Measurements from ENCODE around the gene HOXB13. TPM values are rescaled to one million over a fixed set of nuclear protein-coding genes. Genes with fewer than 3 reads are reported as not detected.
"Not testable (repeated sequence)": the region's sequence is repeated elsewhere in the genome, so short reads cannot be mapped to it uniquely, and the experiment has no call there.

The HOXB13 gene
- total RNA-seq, 1 donor from 2014 or later: not detected

GRCh38 chr17:48719642-48720265, 8.8 kb downstream of the HOXB13 start:
- intact Hi-C loops (cut with DNase I): no loop called here
- H3K27me3 ChIP-seq (ENCODE audit: low read depth): peaks cover 100% of the 10 kb centered on the region

GRCh38 chr17:48718761-48719641, 9.5 kb downstream of the HOXB13 start:
- Histone ChIP-seq H3K4me3 (no peak overlapping the region), H3K27me3 (ENCODE audit: low read depth) (peaks cover 100% of the 10 kb centered on the region), H3K27ac (no peak overlapping the region), H3K9me3 (no peaks in the 10 kb centered on the region), H3K4me1 (peaks cover 26% of the 10 kb centered on the region), H3K36me3 (no peaks in the 10 kb centered on the region)
- intact Hi-C loops (cut with DNase I): no loop called here
- no peak for TF ChIP-seq CTCF (IDR thresholded peaks at IDR 0.05)
- DNase-seq: no peak
- ATAC-seq: peak in 1 of 2 donors; percentile 26

More at GRCh38 chr17:48719642-48720265, 8.8 kb downstream of the HOXB13 start:
- peaks cover 33% of the 10 kb centered on the region for H3K4me1 ChIP-seq
- ATAC-seq: no peak
- H3K36me3 ChIP-seq: no peaks in the 10 kb centered on the region
- no peak for TF ChIP-seq CTCF (IDR thresholded peaks at IDR 0.05)
- no peak overlapping the region for H3K27ac ChIP-seq
- no peaks in the 10 kb centered on the region for H3K9me3 ChIP-seq
- DNase-seq: no peak
- no peak overlapping the region for H3K4me3 ChIP-seq

GRCh38 chr17:48718227-48718760, 10.3 kb downstream of the HOXB13 start:
- no peak overlapping the region for H3K4me3 ChIP-seq
- peaks cover 18% of the 10 kb centered on the region for H3K4me1 ChIP-seq
- no peak for TF ChIP-seq CTCF (IDR thresholded peaks at IDR 0.05)
- DNase-seq (no peak), ATAC-seq (no peak)
- H3K9me3 ChIP-seq: no peaks in the 10 kb centered on the region
- peaks cover 100% of the 10 kb centered on the region for H3K27me3 ChIP-seq (ENCODE audit: low read depth)
- intact Hi-C loops (cut with DNase I): no loop called here
- no peak overlapping the region for H3K27ac ChIP-seq
- H3K36me3 ChIP-seq: no peaks in the 10 kb centered on the region

GRCh38 chr17:48717367-48718226, 11.0 kb downstream of the HOXB13 start:
- Histone ChIP-seq H3K9me3 (no peaks in the 10 kb centered on the region), H3K27me3 (ENCODE audit: low read depth) (peaks cover 100% of the 10 kb centered on the region), H3K36me3 (no peaks in the 10 kb centered on the region), H3K4me3 (no peak overlapping the region), H3K4me1 (peaks cover 14% of the 10 kb centered on the region), H3K27ac (no peak overlapping the region)
- DNase-seq (no peak), ATAC-seq (no peak)
- intact Hi-C loops (cut with DNase I): no loop called here
- no peak for TF ChIP-seq CTCF (IDR thresholded peaks at IDR 0.05)

- DNase-seq; ATAC-seq; intact Hi-C loops (cut with DNase I); H3K9me3 ChIP-seq; H3K36me3 ChIP-seq; H3K27ac ChIP-seq; H3K4me3 ChIP-seq: not testable (repeated sequence)
- Histone ChIP-seq H3K4me1 (peaks cover 14% of the 10 kb centered on the region), H3K27me3 (ENCODE audit: low read depth) (peaks cover 100% of the 10 kb centered on the region)
Measured at GRCh38 chr17:48716549-48716948, 12.0 kb downstream of the HOXB13 start.
